CD4-positive, alpha-beta T cell treated with Interleukin-17A for 1 hour (primary cell): ENCODE results near the gene MEGF10.

ENCODE experiments used
- DNase-seq: peaks from one replicate; pipeline ENCODE4 v3.0.0-alpha.2; 2020

MEGF10 gene

GRCh38 chr5:127417528-127417927 is 126.9 kb downstream of the MEGF10 start:
- no peak for DNase-seq

- no peak for DNase-seq
These were observed 127.8 kb downstream of the MEGF10 start for GRCh38 chr5:127418367-127418766.

DNA sequence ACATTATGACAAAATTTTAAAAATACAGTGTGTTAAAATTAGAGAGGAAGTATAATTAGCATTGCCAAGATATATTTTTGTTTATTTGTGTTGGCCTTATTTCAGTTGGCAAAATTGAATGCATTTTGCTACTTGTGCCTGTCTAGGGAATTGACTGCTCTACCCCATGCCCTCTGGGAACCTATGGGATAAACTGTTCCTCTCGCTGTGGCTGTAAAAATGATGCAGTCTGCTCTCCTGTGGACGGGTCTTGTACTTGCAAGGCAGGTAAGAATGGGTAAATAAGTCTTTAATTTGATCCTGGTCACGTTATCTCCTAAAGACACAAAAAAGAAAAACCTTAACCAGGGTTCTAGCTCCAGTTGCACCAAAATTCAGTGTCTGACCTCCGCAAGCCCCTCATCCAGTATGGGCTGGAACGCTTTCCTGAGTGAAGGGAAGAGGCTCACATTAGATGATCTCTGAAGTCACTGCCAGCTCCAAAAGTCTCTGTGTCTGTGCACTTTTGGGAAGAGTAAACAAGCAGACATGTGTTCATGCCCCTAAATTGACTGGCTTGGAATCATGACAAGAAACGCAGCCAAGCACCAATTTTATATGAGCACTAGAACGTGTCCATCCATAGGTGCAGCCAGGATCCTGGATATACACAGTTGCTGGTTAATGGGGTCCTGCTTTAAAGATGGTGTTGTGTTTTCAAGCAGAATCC is 128.5 kb downstream of the MEGF10 start:
- DNase-seq: no peak

- DNase-seq: no peak
These were observed 129.2 kb downstream of the MEGF10 start for GRCh38 chr5:127419683-127420257.

- no peak for DNase-seq
These were observed 130.2 kb downstream of the MEGF10 start for GRCh38 chr5:127420758-127421157.

DNA sequence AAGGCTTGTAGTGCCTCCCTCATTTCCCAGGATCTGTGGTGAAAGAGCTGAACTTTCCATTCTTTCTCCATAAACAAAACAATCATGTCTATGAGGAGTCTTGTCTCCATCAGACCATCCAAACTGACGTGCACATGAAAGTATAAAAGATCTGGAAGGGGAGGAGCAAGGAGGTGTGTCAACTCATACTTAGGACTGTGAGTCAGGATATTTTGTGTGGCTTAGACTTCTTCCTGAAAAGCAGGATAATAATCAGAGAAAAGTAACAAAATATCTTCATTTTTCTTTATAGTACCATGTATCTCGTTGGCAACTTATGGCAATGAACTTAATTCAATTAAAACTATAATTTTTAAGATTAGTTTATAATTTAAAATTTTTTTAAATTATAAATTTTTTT is 130.9 kb downstream of the MEGF10 start:
- DNase-seq: no peak

DNA sequence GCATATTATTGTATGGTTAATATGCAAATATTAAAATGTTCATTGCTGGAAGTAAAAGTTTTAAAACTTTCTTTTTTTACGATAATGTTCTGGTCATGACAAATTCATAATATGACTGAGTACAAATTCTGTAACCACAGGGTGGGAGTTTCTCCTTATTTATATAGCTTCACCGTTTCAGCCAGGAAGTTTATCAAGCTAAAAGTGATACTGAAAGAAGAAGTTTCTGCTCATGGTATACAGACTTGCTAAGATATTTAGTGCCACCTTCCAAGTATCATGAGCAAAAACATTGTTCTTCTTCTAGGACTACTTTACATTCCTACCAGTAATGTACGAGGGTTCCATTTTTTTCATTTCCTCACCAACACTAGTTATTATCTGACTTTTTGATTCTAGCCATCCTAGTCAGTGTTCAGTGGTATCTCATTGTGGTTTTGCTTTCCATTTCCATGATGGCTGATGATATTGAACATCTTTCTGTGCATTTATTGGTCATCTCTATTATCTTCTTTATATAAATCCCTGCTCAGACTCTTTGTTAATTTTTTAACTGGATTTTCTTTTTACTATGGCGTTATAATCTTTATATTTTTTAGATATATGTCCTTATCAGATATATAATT is 132.7 kb downstream of the MEGF10 start:
- no peak for DNase-seq

DNA sequence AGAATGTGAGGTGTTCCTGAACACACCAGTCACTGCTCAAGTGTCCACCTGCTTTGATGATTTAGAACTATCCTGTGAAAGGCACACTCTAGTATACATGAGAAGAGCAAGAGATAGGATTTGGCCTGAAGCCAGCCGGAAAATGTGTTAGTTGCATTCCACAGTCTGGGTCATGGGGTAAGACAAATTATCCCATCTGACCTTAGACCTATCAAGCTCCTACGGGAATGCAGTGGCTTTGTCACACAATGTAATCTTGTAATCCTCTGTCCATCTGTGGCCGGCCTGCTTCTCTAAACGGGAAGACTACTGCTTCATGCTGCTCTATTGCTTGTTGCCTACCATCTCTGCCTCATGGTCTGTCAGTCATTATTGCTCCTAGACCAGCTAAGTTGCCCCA is 134.4 kb downstream of the MEGF10 start:
- no peak for DNase-seq

- DNase-seq: no peak
These were observed 135.3 kb downstream of the MEGF10 start for GRCh38 chr5:127425868-127426267.

- no peak for DNase-seq
These were observed 136.1 kb downstream of the MEGF10 start for GRCh38 chr5:127426661-127427060.

DNA sequence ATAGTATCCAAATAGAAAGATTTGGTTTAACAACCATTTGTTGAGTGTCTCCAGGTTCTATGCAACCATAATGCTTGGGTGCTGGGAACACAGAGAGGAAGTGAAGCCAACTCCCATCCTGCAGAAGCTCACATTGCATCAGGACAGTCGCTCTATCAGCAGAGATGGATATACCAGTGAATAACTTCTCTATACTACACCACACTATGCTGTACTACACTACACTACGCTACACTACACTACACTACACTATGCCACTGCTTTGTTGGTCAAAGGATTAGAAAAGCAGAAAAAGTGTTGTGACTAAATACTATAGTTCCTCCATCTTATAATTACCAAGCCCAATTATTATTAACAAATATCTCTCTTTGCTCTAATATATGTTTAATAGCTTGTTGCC is 137.7 kb downstream of the MEGF10 start:
- DNase-seq: no peak

DNA sequence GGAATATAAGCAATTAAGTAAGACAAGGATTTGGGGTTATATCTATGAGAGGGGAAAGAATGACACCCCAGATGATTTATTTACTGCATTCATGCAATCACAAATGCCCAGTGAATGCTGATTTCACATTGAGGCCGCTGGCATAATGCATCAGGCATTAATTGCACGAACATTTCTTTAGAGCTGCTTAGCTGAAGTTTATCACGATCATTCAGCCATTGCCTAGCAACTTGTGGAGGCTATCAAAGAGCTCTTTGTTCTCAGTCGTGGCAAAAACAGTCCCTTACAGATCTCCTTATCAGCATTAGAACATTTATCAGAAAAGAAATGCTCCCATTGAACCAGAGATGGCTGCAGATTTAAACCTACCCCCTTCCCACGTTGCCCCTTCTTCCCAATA is 138.2 kb downstream of the MEGF10 start:
- DNase-seq: no peak

DNA sequence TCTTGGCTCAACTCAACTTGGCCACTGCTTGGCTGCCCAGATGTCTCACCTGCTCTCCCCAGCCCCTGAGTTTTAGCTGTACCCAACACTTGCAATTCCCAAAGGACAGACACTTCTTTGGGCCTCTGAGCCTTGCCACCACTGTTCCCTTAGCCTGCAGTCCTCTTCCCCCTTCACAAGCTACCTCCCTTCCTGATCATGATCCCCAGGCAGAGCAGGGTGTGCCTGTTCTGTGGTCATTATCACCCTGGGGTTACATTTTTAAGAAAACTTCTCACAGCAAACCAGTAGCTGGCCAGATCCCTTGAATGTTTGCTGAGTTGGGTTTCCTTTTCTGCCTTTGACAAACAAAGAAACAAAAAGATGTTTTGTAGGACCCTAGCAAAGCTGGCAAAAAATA is 139.3 kb downstream of the MEGF10 start:
- no peak for DNase-seq

- DNase-seq: no peak
These were observed 140.0 kb downstream of the MEGF10 start for GRCh38 chr5:127430627-127431026.

DNA sequence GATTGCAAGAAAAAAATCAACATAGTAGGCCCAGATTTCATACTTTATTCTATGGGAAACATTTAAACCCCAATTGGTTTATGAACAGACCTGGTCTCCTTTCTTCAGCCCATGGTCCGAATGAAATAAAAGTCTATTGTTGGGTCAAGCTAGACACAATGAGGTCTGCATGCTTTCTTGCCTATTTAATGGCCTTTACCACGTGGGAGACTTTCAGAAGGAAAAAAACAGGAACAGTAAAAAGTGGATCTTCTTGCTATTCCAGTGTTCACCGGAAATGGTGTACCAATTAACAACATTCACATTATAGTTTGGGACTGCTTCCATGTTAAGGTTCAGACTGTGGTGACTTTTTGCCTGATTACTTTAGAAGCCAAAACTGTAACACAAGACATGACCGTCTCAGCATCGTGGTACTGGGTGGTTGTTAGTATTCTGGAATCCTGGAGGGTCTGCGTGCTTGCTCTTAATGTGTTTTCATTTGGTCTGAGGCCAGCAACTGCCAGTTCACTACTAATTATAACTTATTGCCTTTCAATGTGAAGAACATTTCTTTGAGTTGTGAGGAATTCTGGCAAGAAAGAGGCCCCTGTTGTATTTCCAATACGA is 141.5 kb downstream of the MEGF10 start:
- DNase-seq: no peak

DNA sequence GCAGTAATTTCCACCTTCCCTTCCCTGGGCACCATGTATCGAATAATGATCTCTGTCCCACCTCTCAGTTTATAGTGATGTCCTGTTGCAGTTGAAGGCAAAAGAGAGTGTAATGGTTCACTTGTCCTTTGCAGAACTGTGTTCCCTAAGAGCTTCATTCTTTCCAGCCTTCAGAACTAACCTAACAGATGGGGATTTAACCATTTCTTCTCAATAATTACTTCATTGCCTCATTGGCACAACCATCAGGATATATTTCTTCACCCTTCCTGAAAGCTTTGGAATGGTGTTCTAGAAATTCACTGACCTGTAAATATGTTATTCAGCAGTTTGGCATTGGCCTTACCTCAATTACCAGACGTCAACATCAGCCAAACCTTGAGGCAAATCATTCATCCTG is 142.9 kb downstream of the MEGF10 start:
- no peak for DNase-seq

DNA sequence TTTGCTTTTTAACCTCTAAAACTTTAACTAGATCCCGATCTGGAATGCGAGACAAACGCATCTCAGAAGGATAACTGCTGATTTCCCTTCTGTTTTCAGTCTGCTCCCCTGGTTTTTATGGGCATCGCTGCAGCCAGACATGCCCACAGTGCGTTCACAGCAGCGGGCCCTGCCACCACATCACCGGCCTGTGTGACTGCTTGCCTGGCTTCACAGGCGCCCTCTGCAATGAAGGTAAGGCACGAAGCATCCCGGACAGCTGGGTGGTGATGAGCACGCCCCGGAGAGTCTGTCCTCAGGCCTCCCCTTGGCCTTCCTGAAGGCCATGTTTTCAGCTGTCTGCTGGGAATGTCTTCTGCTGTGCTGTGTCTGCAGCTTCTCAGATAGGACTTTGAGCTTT is 144.0 kb downstream of the MEGF10 start:
- DNase-seq: no peak

DNA sequence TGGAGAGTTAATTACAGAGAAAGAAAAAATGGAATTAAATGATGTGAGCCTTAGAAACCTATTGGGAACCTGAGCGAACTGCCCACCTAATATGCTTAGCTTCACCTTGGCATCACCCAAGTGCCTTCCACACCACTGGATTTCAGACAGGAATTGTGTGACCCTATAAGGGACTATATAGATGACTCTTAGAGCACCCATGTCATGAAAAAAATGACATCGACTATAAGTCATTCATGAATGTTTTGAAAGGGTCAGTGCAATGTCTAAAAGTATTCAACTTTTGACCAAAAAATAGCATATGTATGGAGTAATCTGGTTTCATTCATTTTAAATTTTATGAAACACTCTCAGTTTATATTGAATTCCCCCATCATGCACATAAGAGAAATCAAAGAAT is 145.2 kb downstream of the MEGF10 start:
- DNase-seq: no peak

GRCh38 chr5:127439644-127440043 is 149.0 kb downstream of the MEGF10 start:
- DNase-seq: no peak

DNA sequence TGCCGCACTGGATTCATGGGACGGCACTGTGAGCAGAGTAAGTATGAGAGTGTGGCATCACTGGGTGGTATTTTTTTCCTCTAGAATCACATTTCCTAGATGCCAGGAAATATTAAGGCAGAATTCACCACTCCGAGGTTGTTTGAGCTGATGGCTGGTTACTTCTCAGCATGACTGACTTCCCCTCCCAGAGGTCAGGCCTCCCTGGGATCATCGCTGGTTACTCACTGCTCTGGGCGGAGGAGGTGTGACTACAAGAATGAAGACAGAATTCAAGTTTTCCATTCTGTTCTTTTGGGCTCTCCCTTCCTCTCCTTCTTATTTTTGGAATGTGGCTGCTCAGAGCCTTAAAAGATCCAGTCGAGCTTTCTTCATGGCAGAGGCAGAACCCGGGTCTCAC is 150.2 kb downstream of the MEGF10 start:
- no peak for DNase-seq

- DNase-seq: no peak
These were observed 151.3 kb downstream of the MEGF10 start for GRCh38 chr5:127441799-127442484.

GRCh38 chr5:127444171-127444570 is 153.6 kb downstream of the MEGF10 start:
- no peak for DNase-seq

DNA sequence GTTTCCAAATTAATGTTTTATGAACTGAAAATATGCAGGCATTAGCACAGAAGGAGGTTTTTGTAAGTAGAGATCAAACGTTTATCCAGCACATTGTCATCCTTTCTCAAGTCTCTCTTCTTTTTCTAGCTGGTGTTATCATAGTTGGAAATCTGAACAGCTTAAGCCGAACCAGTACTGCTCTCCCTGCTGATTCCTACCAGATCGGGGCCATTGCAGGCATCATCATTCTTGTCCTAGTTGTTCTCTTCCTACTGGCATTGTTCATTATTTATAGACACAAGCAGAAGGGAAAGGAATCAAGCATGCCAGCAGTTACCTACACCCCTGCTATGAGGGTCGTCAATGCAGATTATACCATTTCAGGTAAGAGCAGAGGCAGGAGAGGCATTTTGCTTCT is 154.7 kb downstream of the MEGF10 start:
- no peak for DNase-seq

DNA sequence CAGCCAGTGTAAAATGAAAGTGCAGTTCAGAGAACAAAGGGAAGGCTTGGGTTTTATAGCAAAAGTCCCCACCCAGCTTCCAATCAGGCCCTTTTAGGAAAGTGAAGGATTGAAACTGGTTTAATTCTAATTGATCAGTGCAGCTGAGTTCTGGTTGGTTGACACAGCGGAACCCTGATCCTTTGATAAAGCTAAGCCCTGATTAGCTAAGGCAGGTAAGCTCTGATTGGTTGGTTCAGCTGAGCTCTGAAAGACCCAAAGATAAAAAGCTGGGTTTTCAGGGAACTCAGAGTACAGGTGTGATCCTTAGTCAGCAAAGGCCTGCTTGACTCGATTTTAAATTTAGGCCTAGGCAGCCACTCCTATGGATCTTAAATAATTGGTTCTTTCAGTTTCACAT is 156.0 kb downstream of the MEGF10 start:
- DNase-seq: no peak
